H4 (cell line): ENCODE results near the gene C16orf96. TPM values are rescaled to one million over a fixed set of nuclear protein-coding genes. Genes with fewer than 3 reads are reported as not detected.

Experiments
- DNase-seq: peaks from one replicate; pipeline ENCODE4 v3.0.0-alpha.2; 2015; ENCODE audit warnings: low spot score
- total RNA-seq: library from RNA; depleted of rRNA; stranded (reverse); fragments of >200 nt; shearing (Covaris generic); gene quantifications from 2 replicates; pipeline ENCODE4 v1.2.3, GENCODE V29; 2014; rRNA removed

Gene C16orf96
- total RNA-seq, 1 experiment from 2014 or later: not detected

DNA sequence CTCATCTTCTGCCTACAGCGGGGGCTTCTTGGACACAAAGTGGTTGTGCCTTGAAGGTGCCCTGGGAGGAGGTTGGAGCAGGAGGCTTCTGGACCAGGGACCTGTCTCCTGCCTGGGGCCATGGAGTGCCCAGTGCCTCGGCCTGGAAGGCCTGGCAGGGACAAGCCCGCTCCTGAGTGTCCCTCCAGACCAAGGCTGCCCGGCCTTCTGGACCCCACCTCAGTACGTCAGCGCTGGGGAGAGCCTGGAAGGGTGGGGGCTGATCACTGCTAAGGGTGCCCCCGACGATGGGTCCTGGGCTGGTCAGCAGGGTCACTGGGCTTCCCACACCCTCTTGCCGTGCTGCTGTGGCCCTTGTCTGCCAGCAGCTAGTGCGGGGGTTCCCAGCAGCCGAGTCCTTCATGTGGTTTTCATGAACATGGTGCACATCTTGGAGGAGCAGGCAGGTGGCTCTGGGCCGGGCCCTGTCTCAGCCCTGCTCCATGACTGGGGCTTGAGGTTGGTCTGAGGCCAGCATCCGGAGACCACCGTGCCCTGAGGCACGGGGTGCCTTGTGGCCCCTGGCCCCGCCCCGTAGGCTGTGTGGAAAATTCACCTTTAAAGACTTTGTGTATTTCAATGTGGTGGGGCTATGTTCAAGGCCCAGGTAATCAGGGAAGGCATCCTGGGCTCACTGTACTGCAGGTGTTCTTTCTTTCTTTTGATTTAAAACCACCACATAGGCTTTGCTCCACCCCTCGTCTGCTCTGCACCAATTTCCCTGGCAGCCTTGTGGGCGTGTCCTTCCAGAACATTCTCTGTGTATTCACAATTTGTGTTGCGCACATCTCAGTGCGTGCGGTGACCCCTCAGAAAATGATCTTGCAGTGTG is 90.9 kb downstream of the C16orf96 start:
- no peak for DNase-seq

DNA sequence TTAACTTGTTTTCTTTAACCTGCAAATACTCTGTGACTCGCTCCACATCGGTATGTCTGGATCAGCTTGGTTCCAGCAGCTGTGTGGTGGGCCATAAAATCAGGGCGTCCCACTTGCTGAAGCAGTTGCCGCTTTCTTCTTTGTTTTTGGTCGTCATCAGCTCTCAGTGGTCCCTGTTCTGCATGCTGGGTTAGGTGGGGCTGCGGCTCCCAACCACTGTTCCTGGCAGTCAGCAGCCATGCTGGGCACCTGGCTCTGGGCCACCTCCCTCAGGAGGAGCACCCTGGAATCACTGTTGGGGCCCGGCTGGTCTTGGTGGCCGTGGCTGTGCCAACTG is 91.5 kb downstream of the C16orf96 start:
- DNase-seq: no peak

GRCh38 chr16:4648917-4649316 is 92.8 kb downstream of the C16orf96 start:
- no peak for DNase-seq

GRCh38 chr16:4649744-4650442 is 93.8 kb downstream of the C16orf96 start:
- DNase-seq: no peak

Other genes with a start within 250 kb of the C16orf96 start
- gene GLIS2, start 240.3 kb upstream of the C16orf96 start, total RNA-seq: 0.29 and 0.45 TPM in 2 replicates
- gene PAM16, start 205.0 kb upstream of the C16orf96 start, total RNA-seq: 32.1 and 46.7 TPM in 2 replicates
- 22.8 and 32.2 TPM in 2 replicates for gene VASN, start 184.5 kb upstream of the C16orf96 start, total RNA-seq
- gene CORO7, start 139.7 kb upstream of the C16orf96 start, total RNA-seq: 8.9 and 10.6 TPM in 2 replicates
- 48.3 and 48.4 TPM in 2 replicates for gene DNAJA3, start 130.5 kb upstream of the C16orf96 start, total RNA-seq
- 69.5 and 102 TPM in 2 replicates for gene NMRAL1, start 81.7 kb upstream of the C16orf96 start, total RNA-seq
- 46.3 and 48.4 TPM in 2 replicates for gene HMOX2, start 79.9 kb upstream of the C16orf96 start, total RNA-seq
- 5.4 and 8.0 TPM in 2 replicates for gene CDIP1, start 17.6 kb upstream of the C16orf96 start, total RNA-seq
- gene UBALD1, start 58.5 kb downstream of the C16orf96 start, total RNA-seq: 2.2 and 2.5 TPM in 2 replicates
- gene MGRN1, start 68.5 kb downstream of the C16orf96 start, total RNA-seq: 15.4 and 16.1 TPM in 2 replicates
- 37.1 and 39.6 TPM in 2 replicates for gene NUDT16L1, start 137.2 kb downstream of the C16orf96 start, total RNA-seq
- 6.0 and 6.4 TPM in 2 replicates for gene ANKS3, start 177.9 kb downstream of the C16orf96 start, total RNA-seq
- gene DNAAF8, start 178.2 kb downstream of the C16orf96 start, total RNA-seq: 0.62 and 6.4 TPM in 2 replicates
- gene ZNF500, start 210.8 kb downstream of the C16orf96 start, total RNA-seq: 3.3 and 4.4 TPM in 2 replicates
- not detected in 2 replicates for gene SEPTIN12, start 232.0 kb downstream of the C16orf96 start, total RNA-seq
- gene SMIM22, start 239.0 kb downstream of the C16orf96 start, total RNA-seq: not detected in 2 replicates
- 14.7 and 17.1 TPM in 2 replicates for gene ROGDI, start 246.3 kb downstream of the C16orf96 start, total RNA-seq